Endothelial cell of umbilical vein (primary cell): ENCODE data around the gene RBMS3. TPM values are rescaled to one million over a fixed set of nuclear protein-coding genes. Genes with fewer than 3 reads are reported as not detected.

ENCODE experiments used
- BruUV-seq: library from RNA; stranded (reverse); fragments of 400-500 nt; replicated peaks from 2 replicates; lab custom pipeline; 2021; lab: Mats Ljungman, UMichigan
- CTCF ChIA-PET: fragments of 300-600, 350-600 bp; sonication (Branson Sonifier 250); formaldehyde crosslinking; loops from one replicate; lab custom pipeline; 2021; ENCODE audit warnings: antibody characterized with exemption, inconsistent platforms; lab: Charles Lee
- POLR2A ChIA-PET: fragments of 300-600, 350-600 bp; sonication (Branson Sonifier 250); formaldehyde crosslinking; loops from one replicate; lab custom pipeline; 2021; ENCODE audit warnings: antibody characterized with exemption, inconsistent platforms; lab: Charles Lee
- DNase-seq: peaks from one replicate; pipeline ENCODE4 v3.0.0-alpha.2; 2011; ENCODE audit warnings: low read depth, low spot score
- FAIRE-seq: peaks from 2 replicates; lab custom pipeline; 2011; peaks lifted over from hg19 to GRCh38; lab: Jason Lieb, UNC
- H2AFZ ChIP-seq: 2 replicates; pipeline ENCODE4 v1.6.0; 2012; ENCODE audit warnings: low read depth, low read length, control low read depth, inconsistent platforms
- H3K27ac ChIP-seq: 2 replicates; pipeline ENCODE4 v1.5.1; 2011; ENCODE audit warnings: low read depth, mild to moderate bottlenecking, control low read depth, low read length, moderate library complexity; ENCODE audit not compliant: insufficient read depth
- H3K27me3 ChIP-seq, 2 experiments: 2 replicates each; pipeline versions ENCODE4 v1.6.0 to v1.6.1; 2011; ENCODE audit warnings: low read length in 2 of 2, mixed read lengths in 1 of 2; ENCODE audit not compliant: control insufficient read depth in 2 of 2, insufficient read depth in 2 of 2
- H3K36me3 ChIP-seq, 2 experiments: 2 replicates in 1 of 2; 3 replicates in 1 of 2; pipeline ENCODE4 v1.5.1; 2011; ENCODE audit warnings: low read length in 2 of 2, mild to moderate bottlenecking in 1 of 2, moderate library complexity in 1 of 2; ENCODE audit not compliant: control insufficient read depth in 2 of 2, insufficient read depth in 2 of 2; ENCODE audit errors: extremely low read depth in 1 of 2
- H3K4me1 ChIP-seq: 3 replicates; pipeline ENCODE4 v1.5.1; 2011; ENCODE audit warnings: mild to moderate bottlenecking, low read length; ENCODE audit not compliant: control insufficient read depth, insufficient read depth; ENCODE audit errors: extremely low read depth
- H3K4me2 ChIP-seq: 2 replicates; pipeline ENCODE4 v1.6.1; 2011; ENCODE audit warnings: low read length, control low read depth, mixed read lengths; ENCODE audit not compliant: insufficient read depth
- H3K4me3 ChIP-seq, 3 experiments: fragments of 200-600 bp in 1 of 3; sonication (generic), shearing (Covaris generic) in 1 of 3; replicated peaks in 1 of 3; 2 replicates each; pipeline ENCODE4 v1.5.1; 2011 to 2016; ENCODE audit warnings: control low read depth in 3 of 3, low read length in 3 of 3, mild to moderate bottlenecking in 2 of 3, inconsistent platforms in 1 of 3, low read depth in 1 of 3, moderate library complexity in 1 of 3; ENCODE audit not compliant: insufficient read depth in 1 of 3
- H3K79me2 ChIP-seq: 2 replicates; pipeline ENCODE4 v1.6.0; 2012; ENCODE audit warnings: low read length, inconsistent platforms; ENCODE audit not compliant: control insufficient read depth, insufficient read depth
- H3K9ac ChIP-seq: replicated peaks from 2 replicates; pipeline ENCODE3; 2011; ENCODE audit warnings: low read length, control low read depth; ENCODE audit not compliant: insufficient read depth; ENCODE audit errors: extremely low read depth
- H3K9me1 ChIP-seq: replicated peaks from 3 replicates; pipeline ENCODE4 v1.6.0; 2011; ENCODE audit warnings: mild to moderate bottlenecking, low read length; ENCODE audit not compliant: control insufficient read depth, insufficient read depth; ENCODE audit errors: extremely low read depth
- H3K9me3 ChIP-seq: replicated peaks from 2 replicates; pipeline ENCODE4 v1.5.1; 2012; ENCODE audit warnings: low read length, inconsistent platforms; ENCODE audit not compliant: control insufficient read depth, insufficient read depth
- H4K20me1 ChIP-seq: replicated peaks from 2 replicates; pipeline ENCODE3; 2011; ENCODE audit warnings: mild to moderate bottlenecking, low read length; ENCODE audit not compliant: control insufficient read depth, insufficient read depth; ENCODE audit errors: extremely low read depth
- EZH2 ChIP-seq: IDR thresholded peaks from 2 replicates; pipeline ENCODE4 v1.6.1; 2012; ENCODE audit warnings: borderline replicate concordance, low read depth, mild to moderate bottlenecking, moderate library complexity, low read length, inconsistent platforms; ENCODE audit not compliant: severe bottlenecking
- FOS ChIP-seq: IDR thresholded peaks from 2 replicates; pipeline ENCODE4 v1.6.1; 2011; ENCODE audit warnings: mild to moderate bottlenecking, low read length, moderate library complexity, borderline replicate concordance; ENCODE audit not compliant: insufficient read depth
- GATA2 ChIP-seq: IDR thresholded peaks from 2 replicates; pipeline ENCODE4 v1.7.0; 2011; ENCODE audit warnings: low read depth, mild to moderate bottlenecking, moderate library complexity, mixed read lengths, low read length; ENCODE audit not compliant: insufficient read length, insufficient read depth
- JUN ChIP-seq: IDR thresholded peaks from 2 replicates; pipeline ENCODE4 v1.6.1; 2011; ENCODE audit warnings: borderline replicate concordance, low read depth; ENCODE audit not compliant: insufficient read length, insufficient read depth
- MYC ChIP-seq: IDR thresholded peaks from one replicate; pipeline ENCODE4 v1.6.1; 2011; ENCODE audit warnings: mild to moderate bottlenecking, low read depth, low read length
- POLR2A ChIP-seq: IDR thresholded peaks from 2 replicates; pipeline ENCODE4 v1.6.1; 2012; ENCODE audit warnings: low read depth, mild to moderate bottlenecking, control low read depth, low read length
- POLR2AphosphoS5 ChIP-seq: IDR thresholded peaks from 2 replicates; pipeline ENCODE4 v1.6.1; 2012; ENCODE audit warnings: low read depth, mild to moderate bottlenecking, control low read depth, low read length, moderate library complexity; ENCODE audit not compliant: insufficient read depth
- dilution Hi-C: fragments of 300-500 bp; cut with MboI; formaldehyde crosslinking; loops from one replicate; pipeline ENCODE4 v1.15.0; 2019; ENCODE audit warnings: low sequenced_read_pairs; ENCODE audit not compliant: extremely low pct_ligation_motif_present
- intact Hi-C: fragments of 100-400 bp; cut with micrococcal nuclease; formaldehyde crosslinking; loops from one replicate; pipeline ENCODE4 v1.10.0; 2022
- polyA plus RNA-seq, 4 experiments: library from polyadenylated mRNA; depleted of rRNA in 3 of 4; stranded (reverse) in 3 of 4; unstranded in 1 of 4; fragments of >200 nt; gene quantifications; 2 replicates each; pipeline versions ENCODE4 v1.2.1 to v1.2.3, GENCODE V29; 2011 to 2012; ENCODE audit warnings: missing spikeins in 1 of 4
- total RNA-seq: library from RNA; stranded (reverse); gene quantifications from 2 replicates; pipeline ENCODE4 v1.2.3, GENCODE V29; 2021
- TF ChIP-seq, protein P1 (sequence below), 2 donors: IDR thresholded peaks; 1 replicate in 1 of 2; 2 replicates in 1 of 2; pipeline ENCODE4 v1.5.1; 2011; ENCODE audit warnings: low read length in 2 of 2, mild to moderate bottlenecking in 2 of 2, moderate library complexity in 2 of 2, control low read depth in 1 of 2, inconsistent platforms in 1 of 2, low read depth in 1 of 2; ENCODE audit not compliant: insufficient read depth in 1 of 2; ENCODE audit errors: extremely low read depth in 1 of 2
- TF ChIP-seq, protein P2 (sequence below): IDR thresholded peaks from 2 replicates; pipeline ENCODE4 v1.6.1; 2011; ENCODE audit not compliant: insufficient read depth, insufficient read length

RBMS3 gene
- total and polyA plus RNA-seq, 2 donors (not counting 3 experiments of a cell fraction or from before 2014, with no cell fraction given), result 13.6 to 42.3 TPM

DNA sequence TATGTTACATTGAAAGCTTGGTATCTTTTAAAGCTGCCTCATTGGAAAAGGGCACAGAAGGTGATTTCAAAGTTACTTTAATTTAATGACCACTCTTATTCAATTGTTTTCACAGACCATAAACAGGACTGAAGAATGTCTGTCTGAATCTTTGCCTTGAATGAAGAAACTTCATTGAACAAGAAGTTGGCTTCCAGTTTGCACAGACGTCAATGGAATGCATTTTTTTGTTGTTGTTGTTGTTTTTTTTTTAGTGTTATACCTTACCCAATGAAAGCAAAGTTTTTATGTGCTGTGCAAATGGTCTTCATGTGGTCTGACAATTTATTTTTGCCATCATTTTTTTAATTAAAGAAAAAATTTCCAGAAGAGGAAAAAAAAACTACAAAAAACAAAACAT lies 722.9 kb downstream of the RBMS3 start:
- BruUV-seq, result no TSS peak
- intact Hi-C loops (no loop called here), dilution Hi-C loops (no loop called here)
- H3K79me2 ChIP-seq, result no peaks in the 10 kb centered on the region
- H4K20me1 ChIP-seq, result no peaks in the 10 kb centered on the region
- H2AFZ ChIP-seq, result no peak overlapping the region
- FAIRE-seq (no peak), DNase-seq (no peak)
- TF ChIP-seq MYC, result no peak
- no peaks in the 10 kb centered on the region for H3K9me3 ChIP-seq
- H3K4me2 ChIP-seq, result no peak overlapping the region
- H3K9ac ChIP-seq, result no peak overlapping the region
- H3K4me1 ChIP-seq, result peaks cover 8% of the 10 kb centered on the region
- CTCF ChIA-PET, result interaction anchor here (1.1 to 3.6 kb wide), 3 partner anchors 9 to 20 kb away, joined by 3 to 30 read pairs (median 4); no protein-coding TSS in a partner anchor
- H3K27ac ChIP-seq, result no peak overlapping the region
- no peaks in the 10 kb centered on the region for H3K9me1 ChIP-seq
- POLR2A ChIA-PET, result no interaction called here
- no peak overlapping the region for H3K4me3 ChIP-seq
- no peaks in the 10 kb centered on the region for H3K36me3 ChIP-seq
- H3K27me3 ChIP-seq, result no peaks in the 10 kb centered on the region

DNA sequence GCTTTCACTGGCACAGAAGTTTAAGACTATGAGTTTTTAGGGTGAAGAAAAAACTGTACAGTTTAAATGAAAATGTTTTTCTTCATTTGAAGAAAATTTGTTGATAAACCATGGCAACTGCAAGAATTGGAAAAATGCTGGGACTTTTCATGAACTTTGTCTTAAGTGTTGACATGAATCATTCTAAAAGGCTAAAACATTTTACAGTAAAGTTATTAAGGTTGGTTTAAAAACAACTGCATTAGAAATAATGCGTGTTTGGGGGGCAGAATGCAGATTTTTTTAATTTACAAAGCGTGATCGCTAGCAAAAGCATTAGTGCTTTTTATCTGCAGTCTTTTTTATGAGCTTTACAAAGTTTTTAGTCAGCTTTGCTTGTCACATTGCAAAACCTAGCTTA lies 723.6 kb downstream of the RBMS3 start:
- Histone ChIP-seq H3K9me3 (no peaks in the 10 kb centered on the region), H3K27me3 (no peaks in the 10 kb centered on the region), H3K4me2 (no peak overlapping the region), H3K27ac (no peak overlapping the region), H2AFZ (no peak overlapping the region), H3K36me3 (no peaks in the 10 kb centered on the region), H3K9me1 (no peaks in the 10 kb centered on the region), H3K4me1 (peaks cover 8% of the 10 kb centered on the region), H3K4me3 (no peak overlapping the region), H3K9ac (no peak overlapping the region), H3K79me2 (no peaks in the 10 kb centered on the region), H4K20me1 (no peaks in the 10 kb centered on the region)
- ChIA-PET CTCF (interaction anchor here (0.7 to 3.6 kb wide), 3 partner anchors 8 to 702 kb away, joined by 3 to 30 read pairs (median 4); no protein-coding TSS in a partner anchor), POLR2A (no interaction called here)
- DNase-seq, result no peak
- intact Hi-C loops, result no loop called here
- dilution Hi-C loops, result no loop called here
- TF ChIP-seq EZH2 (no peak), MYC (no peak), GATA2 (no peak), FOS (no peak), POLR2AphosphoS5 (no peak), JUN (no peak), POLR2A (no peak)
- TF ChIP-seq, protein P1, sequence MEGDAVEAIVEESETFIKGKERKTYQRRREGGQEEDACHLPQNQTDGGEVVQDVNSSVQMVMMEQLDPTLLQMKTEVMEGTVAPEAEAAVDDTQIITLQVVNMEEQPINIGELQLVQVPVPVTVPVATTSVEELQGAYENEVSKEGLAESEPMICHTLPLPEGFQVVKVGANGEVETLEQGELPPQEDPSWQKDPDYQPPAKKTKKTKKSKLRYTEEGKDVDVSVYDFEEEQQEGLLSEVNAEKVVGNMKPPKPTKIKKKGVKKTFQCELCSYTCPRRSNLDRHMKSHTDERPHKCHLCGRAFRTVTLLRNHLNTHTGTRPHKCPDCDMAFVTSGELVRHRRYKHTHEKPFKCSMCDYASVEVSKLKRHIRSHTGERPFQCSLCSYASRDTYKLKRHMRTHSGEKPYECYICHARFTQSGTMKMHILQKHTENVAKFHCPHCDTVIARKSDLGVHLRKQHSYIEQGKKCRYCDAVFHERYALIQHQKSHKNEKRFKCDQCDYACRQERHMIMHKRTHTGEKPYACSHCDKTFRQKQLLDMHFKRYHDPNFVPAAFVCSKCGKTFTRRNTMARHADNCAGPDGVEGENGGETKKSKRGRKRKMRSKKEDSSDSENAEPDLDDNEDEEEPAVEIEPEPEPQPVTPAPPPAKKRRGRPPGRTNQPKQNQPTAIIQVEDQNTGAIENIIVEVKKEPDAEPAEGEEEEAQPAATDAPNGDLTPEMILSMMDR (IDR thresholded peaks at IDR 0.05; ENCODE audit: extremely low read depth in 1 of 2, insufficient read depth in 1 of 2, low read depth in 1 of 2, low read length in 2 of 2), result no peak
- TF ChIP-seq, protein P2, sequence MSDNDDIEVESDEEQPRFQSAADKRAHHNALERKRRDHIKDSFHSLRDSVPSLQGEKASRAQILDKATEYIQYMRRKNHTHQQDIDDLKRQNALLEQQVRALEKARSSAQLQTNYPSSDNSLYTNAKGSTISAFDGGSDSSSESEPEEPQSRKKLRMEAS, result no peak
- BruUV-seq, result no TSS peak
- no peak for FAIRE-seq
